HEK293 (cell line): Measurements from ENCODE around the gene AREG.
A peak's percentile ranks its signal among the peaks of the same experiment; 100 is the strongest.

Experiments
- CTCF ChIA-PET: fragments of 350-600 bp; formaldehyde crosslinking; extraction: SDS; loops from one replicate; lab custom pipeline; 2021; ENCODE audit warnings: antibody characterized with exemption; lab: Yijun Ruan, JAX
- POLR2A ChIA-PET: fragments of 300-600 bp; formaldehyde crosslinking; extraction: SDS; loops from one replicate; lab custom pipeline; 2020; ENCODE audit warnings: antibody characterized with exemption, inconsistent platforms; lab: Yijun Ruan, JAX
- H3K27ac ChIP-seq: fragments of 200-500 bp; sonication (Bioruptor generic); 2 replicates; pipeline ENCODE4 v1.5.1; 2014; ENCODE audit warnings: low read depth, low read length, control low read depth, inconsistent platforms; ENCODE audit errors: extremely low read depth
- H3K36me3 ChIP-seq, 2 experiments: fragments of 200-500 bp in 1 of 2; sonication (Bioruptor generic) in 1 of 2; 1 replicate in 1 of 2; 2 replicates in 1 of 2; pipeline ENCODE4 v1.5.1; 2014 to 2017; ENCODE audit warnings: inconsistent platforms in 2 of 2, low read length in 2 of 2; ENCODE audit not compliant: control insufficient read depth in 2 of 2, insufficient read depth in 1 of 2
- H3K4me1 ChIP-seq: fragments of 200-500 bp; sonication (Bioruptor generic); 2 replicates; pipeline ENCODE4 v1.5.1; 2014; ENCODE audit warnings: mild to moderate bottlenecking, low read length, inconsistent platforms; ENCODE audit not compliant: control insufficient read depth, insufficient read depth
- H3K4me3 ChIP-seq: 2 replicates; pipeline ENCODE4 v1.5.1; 2011; ENCODE audit warnings: low read depth, mild to moderate bottlenecking, control low read depth, low read length, moderate library complexity
- H3K9me3 ChIP-seq: fragments of 200-500 bp; sonication (Bioruptor generic); 2 replicates; pipeline ENCODE4 v1.5.1; 2014; ENCODE audit warnings: low read depth, low read length, inconsistent platforms; ENCODE audit not compliant: control insufficient read depth, insufficient read depth
- ATF2 ChIP-seq: fragments of 450-650 bp; formaldehyde crosslinking; IDR thresholded peaks from 2 replicates; pipeline ENCODE4 v1.5.1; 2016; ENCODE audit warnings: missing biosample characterization, missing genetic modification characterization, low read depth
- GLIS1 ChIP-seq: fragments of 450-650 bp; formaldehyde crosslinking; IDR thresholded peaks from 2 replicates; pipeline ENCODE4 v1.5.1; 2016; ENCODE audit warnings: missing biosample characterization, missing genetic modification characterization
- KLF9 ChIP-seq: fragments of 450-650 bp; formaldehyde crosslinking; IDR thresholded peaks from 2 replicates; pipeline ENCODE4 v1.5.1; 2016; ENCODE audit warnings: missing biosample characterization, missing genetic modification characterization, low read depth
- OSR2 ChIP-seq: fragments of 450-650 bp; formaldehyde crosslinking; IDR thresholded peaks from 2 replicates; pipeline ENCODE4 v1.5.1; 2016; ENCODE audit warnings: missing biosample characterization, missing genetic modification characterization
- ZNF23 ChIP-seq: fragments of 450-650 bp; formaldehyde crosslinking; IDR thresholded peaks from 2 replicates; pipeline ENCODE4 v1.5.1; 2016; ENCODE audit warnings: missing biosample characterization, missing genetic modification characterization, borderline replicate concordance
- ZNF280C ChIP-seq: fragments of 450-650 bp; formaldehyde crosslinking; IDR thresholded peaks from 2 replicates; pipeline ENCODE4 v1.5.1; 2016; ENCODE audit warnings: missing biosample characterization, missing genetic modification characterization
- ZNF324 ChIP-seq: fragments of 450-650 bp; formaldehyde crosslinking; IDR thresholded peaks from 2 replicates; pipeline ENCODE4 v1.5.1; 2016; ENCODE audit warnings: missing biosample characterization, missing genetic modification characterization
- ZNF398 ChIP-seq: fragments of 450-650 bp; formaldehyde crosslinking; IDR thresholded peaks from 2 replicates; pipeline ENCODE4 v1.5.1; 2017; ENCODE audit warnings: missing biosample characterization, missing genetic modification characterization
- ZNF433 ChIP-seq: fragments of 450-650 bp; formaldehyde crosslinking; IDR thresholded peaks from 2 replicates; pipeline ENCODE4 v1.5.1; 2016; ENCODE audit warnings: missing biosample characterization, missing genetic modification characterization, low read depth
- ZNF654 ChIP-seq: fragments of 450-650 bp; formaldehyde crosslinking; IDR thresholded peaks from 2 replicates; pipeline ENCODE4 v1.5.1; 2016; ENCODE audit warnings: low read depth, missing biosample characterization, missing genetic modification characterization
- ZNF777 ChIP-seq: fragments of 450-650 bp; formaldehyde crosslinking; IDR thresholded peaks from 2 replicates; pipeline ENCODE4 v1.5.1; 2017; ENCODE audit warnings: missing biosample characterization, missing genetic modification characterization, borderline replicate concordance
- ZSCAN23 ChIP-seq: fragments of 450-650 bp; formaldehyde crosslinking; IDR thresholded peaks from 2 replicates; pipeline ENCODE4 v1.5.1; 2016; ENCODE audit warnings: missing biosample characterization, missing genetic modification characterization

The AREG gene

GRCh38 chr4:74450298-74450683 lies 5.4 kb downstream of the AREG start (continued):
- no peak for TF ChIP-seq ZNF777 (tag by site-specific recombination)
- TF ChIP-seq ZNF398 (tag by site-specific recombination) = no peak
- no peak for TF ChIP-seq ZNF324 (tag by site-specific recombination)
- TF ChIP-seq ZSCAN23 = no peak
- TF ChIP-seq KLF9 (tag by site-specific recombination) = no peak
- no peak for TF ChIP-seq ZNF23 (tag by site-specific recombination)
- no peak for TF ChIP-seq GLIS1 (tag by site-specific recombination)
- no peak for TF ChIP-seq ZNF654

GRCh38 chr4:74451214-74451661 lies 6.3 kb downstream of the AREG start:
- Histone ChIP-seq H3K4me3 (no peak overlapping the region), H3K36me3 (no peaks in the 10 kb centered on the region), H3K27ac (no peak overlapping the region), H3K4me1 (no peaks in the 10 kb centered on the region), H3K9me3 (no peaks in the 10 kb centered on the region)
- ChIA-PET POLR2A (no interaction called here), CTCF (interaction anchor here (0.7 to 1.0 kb wide), 4 partner anchors 71 to 223 kb away, joined by 3 read pairs; no protein-coding TSS in a partner anchor)
- TF ChIP-seq ZNF433 (tag by site-specific recombination) = no peak
- 0 out of 2 replicates have a peak, but pooled peaks have one; percentile 32 for TF ChIP-seq OSR2

GRCh38 chr4:74453037-74453635 lies 8.2 kb downstream of the AREG start:
- TF ChIP-seq ZNF280C (no peak), ATF2 (tag by site-specific recombination) (peak; percentile 42; the same call in 1 of the 2 replicates)
- Histone ChIP-seq H3K36me3 (no peaks in the 10 kb centered on the region), H3K4me3 (no peak overlapping the region), H3K27ac (no peak overlapping the region), H3K9me3 (no peaks in the 10 kb centered on the region), H3K4me1 (no peaks in the 10 kb centered on the region)
- ChIA-PET CTCF (interaction anchor here (0.7 kb wide), 1 partner anchor 48 kb away, joined by 4 read pairs; no protein-coding TSS in a partner anchor), POLR2A (no interaction called here)
